ENCODE measurements around the gene GREB1.

Gene GREB1

GRCh38 chr2:11508279-11508678 lies 25.6 kb upstream of the GREB1 start:
- in situ Hi-C loops (cut with HindIII; ENCODE audit: low sequenced_read_pairs) = no loop called here
- no peak overlapping the region for H3K4me3 ChIP-seq (ENCODE audit: low read depth, low read length)
- DNase-seq (ENCODE audit: low read depth, low spot score) = no peak
- TF ChIP-seq CTCF (IDR thresholded peaks at IDR 0.05; ENCODE audit: low read depth, low read length) = no peak

DNA sequence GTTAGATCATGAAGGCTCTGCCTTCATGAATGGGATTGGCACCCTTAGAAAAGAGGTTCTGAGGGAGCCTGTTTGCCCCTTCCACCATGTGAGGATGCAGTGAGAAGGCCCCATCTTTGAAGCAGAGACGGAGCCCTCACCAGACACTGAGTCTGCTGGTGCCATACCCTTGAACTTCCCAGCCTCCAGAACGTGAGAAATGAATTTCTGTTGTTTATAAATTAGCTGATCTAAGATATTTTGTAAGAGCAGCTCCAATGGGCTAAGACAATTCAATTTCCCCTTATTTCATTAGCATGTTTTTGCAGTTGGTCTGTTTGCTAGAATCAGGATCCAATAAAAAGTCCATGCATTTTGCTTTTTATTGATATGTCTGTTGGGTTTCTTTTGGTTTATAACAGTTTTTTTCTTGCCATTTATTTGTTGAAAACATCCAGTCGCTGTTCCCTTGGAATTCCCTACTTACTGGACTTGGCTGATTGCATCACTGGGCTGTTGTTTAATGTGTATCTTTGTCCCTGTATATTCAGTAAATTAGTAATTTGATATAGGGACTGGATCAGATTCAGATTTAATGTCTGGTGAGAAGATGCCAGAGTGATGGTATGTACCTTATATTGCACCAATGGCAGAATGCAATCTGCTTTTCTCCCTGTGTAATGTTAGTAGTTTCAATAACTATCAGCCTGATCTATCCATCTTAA lies 24.0 kb upstream of the GREB1 start:
- H3K4me3 ChIP-seq (ENCODE audit: low read depth, low read length) = no peak overlapping the region
- TF ChIP-seq CTCF (IDR thresholded peaks at IDR 0.05; ENCODE audit: low read depth, low read length) = no peak
- DNase-seq (ENCODE audit: low read depth, low spot score) = no peak
- in situ Hi-C loops (cut with HindIII; ENCODE audit: low sequenced_read_pairs) = no loop called here

DNA sequence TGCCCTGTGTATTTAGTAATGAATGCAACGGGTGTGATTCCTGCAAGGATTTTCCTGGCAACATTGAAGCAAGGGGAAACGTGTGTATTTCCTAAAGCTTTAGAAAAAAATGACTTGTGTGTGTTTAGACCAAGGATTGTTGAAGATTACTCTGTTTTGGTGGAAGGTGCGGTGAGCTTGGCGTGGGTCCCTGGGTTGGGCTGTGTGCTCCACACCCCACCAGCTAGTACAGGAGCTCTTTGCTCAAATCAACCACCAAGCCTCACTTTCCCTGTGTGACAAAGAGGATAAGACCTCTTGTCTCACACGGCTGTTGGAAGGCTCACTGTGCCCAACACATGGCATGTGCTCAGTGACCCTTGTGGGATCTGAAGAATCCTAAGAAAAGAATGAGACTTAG lies 21.4 kb upstream of the GREB1 start:
- no peak for TF ChIP-seq CTCF (IDR thresholded peaks at IDR 0.05; ENCODE audit: low read depth, low read length)
- H3K4me3 ChIP-seq (ENCODE audit: low read depth, low read length) = no peak overlapping the region
- no peak for DNase-seq (ENCODE audit: low read depth, low spot score)
- in situ Hi-C loops (cut with HindIII; ENCODE audit: low sequenced_read_pairs) = no loop called here

- DNase-seq (ENCODE audit: low read depth, low spot score) = no peak
- TF ChIP-seq CTCF (IDR thresholded peaks at IDR 0.05; ENCODE audit: low read depth, low read length) = no peak
- H3K4me3 ChIP-seq (ENCODE audit: low read depth, low read length) = no peak overlapping the region
- in situ Hi-C loops (cut with HindIII; ENCODE audit: low sequenced_read_pairs) = no loop called here
These were observed 20.5 kb upstream of the GREB1 start for GRCh38 chr2:11513319-11513718.

- no peak for TF ChIP-seq CTCF (IDR thresholded peaks at IDR 0.05; ENCODE audit: low read depth, low read length)
- H3K4me3 ChIP-seq (ENCODE audit: low read depth, low read length) = no peak overlapping the region
- no peak for DNase-seq (ENCODE audit: low read depth, low spot score)
- in situ Hi-C loops (cut with HindIII; ENCODE audit: low sequenced_read_pairs) = no loop called here
These were observed 19.6 kb upstream of the GREB1 start for GRCh38 chr2:11514081-11514730.

GRCh38 chr2:11514904-11515303 lies 18.9 kb upstream of the GREB1 start:
- no peak overlapping the region for H3K4me3 ChIP-seq (ENCODE audit: low read depth, low read length)
- no peak for TF ChIP-seq CTCF (IDR thresholded peaks at IDR 0.05; ENCODE audit: low read depth, low read length)
- in situ Hi-C loops (cut with HindIII; ENCODE audit: low sequenced_read_pairs) = no loop called here
- no peak for DNase-seq (ENCODE audit: low read depth, low spot score)
